CD4-positive, alpha-beta T cell treated with Interferon gamma for 1 hour (primary cell): Measurements from ENCODE around the gene ZNF350.
"Not testable (repeated sequence)": the region's sequence is repeated elsewhere in the genome, so short reads cannot be mapped to it uniquely, and the experiment has no call there.

ENCODE experiments used
- DNase-seq: peaks from one replicate; pipeline ENCODE4 v3.0.0-alpha.2; 2020

ZNF350 gene

DNA sequence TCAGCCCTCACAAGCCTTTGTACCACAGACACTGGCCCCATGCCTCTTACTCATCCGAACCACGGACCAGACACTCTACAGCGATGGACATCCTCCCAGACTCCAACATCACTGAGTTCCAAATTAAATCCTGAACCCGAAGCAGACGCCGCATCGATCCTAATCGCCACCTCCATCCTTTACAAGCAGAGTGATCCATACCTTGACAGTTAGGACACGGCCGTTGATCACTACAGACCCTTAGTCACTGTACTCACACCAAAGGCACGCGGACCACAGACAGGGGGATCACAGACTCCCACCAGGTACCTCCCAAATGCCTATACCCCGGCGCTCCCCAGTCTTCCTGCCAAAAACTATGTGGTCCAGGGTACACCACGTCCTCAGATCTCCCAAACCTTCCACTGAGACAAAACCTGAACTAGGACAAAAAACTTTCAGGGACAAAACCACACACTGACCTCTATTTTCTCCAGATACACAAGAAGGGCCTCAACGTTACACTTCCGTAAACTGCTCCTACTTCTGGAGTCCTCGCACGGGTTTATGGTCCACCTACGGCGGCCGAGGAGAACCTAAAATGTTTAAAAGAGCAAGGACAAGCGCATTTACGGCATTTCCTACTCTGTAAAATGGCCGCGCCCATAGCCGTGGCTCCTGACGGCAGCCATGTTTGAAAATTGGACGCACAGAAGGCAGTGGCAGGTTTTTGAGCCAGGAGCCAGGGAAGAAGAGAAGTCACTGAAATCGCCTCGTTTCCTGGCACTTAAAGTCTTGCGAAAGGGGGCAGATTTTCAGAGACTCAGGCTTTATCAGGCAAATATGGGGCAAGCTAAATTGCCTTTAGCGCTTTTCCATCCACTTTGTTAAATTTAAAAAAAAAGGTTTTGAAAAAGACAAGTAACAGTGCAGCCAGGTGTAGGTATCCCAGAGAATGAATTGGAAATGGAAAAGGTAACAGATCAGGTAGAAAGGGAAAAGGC lies at the start of gene ZNF350:
Gene ZNF350, minus strand, starts transcription at position 532 of the 983 bp plus-strand sequence. CDS start 12,480 bp downstream, outside the sequence.
- DNase-seq: peak; percentile 92

DNA sequence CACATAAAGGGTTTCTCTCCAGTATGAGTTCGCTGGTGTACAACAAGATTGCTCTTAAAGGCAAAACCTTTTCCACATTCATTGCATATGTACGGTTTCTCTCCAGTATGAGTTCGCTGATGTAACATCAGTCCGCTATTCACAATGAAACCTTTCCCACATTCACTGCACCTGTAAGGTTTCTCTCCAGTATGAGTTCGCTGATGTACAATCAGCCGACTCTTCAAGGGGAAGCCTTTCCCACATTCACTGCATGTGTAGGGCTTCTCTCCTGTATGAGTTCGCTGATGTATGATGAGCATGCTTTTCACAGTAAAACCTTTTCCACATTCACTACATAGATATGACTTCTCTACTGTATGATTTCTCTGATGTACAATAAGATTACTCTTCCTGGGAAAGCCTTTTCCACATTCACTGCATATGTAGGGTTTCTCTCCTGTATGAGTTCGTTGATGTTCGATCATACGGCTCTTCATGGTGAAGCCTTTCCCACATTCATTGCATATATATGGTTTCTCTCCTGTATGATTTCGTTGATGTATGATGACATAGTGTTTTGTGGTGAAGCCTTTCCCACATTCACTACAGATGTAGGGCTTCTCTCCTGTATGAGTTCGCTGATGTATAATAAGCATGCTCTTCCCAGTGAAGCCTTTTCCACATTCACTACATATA lies 47.5 kb upstream of the ZNF350 start:
- DNase-seq: no peak

DNA sequence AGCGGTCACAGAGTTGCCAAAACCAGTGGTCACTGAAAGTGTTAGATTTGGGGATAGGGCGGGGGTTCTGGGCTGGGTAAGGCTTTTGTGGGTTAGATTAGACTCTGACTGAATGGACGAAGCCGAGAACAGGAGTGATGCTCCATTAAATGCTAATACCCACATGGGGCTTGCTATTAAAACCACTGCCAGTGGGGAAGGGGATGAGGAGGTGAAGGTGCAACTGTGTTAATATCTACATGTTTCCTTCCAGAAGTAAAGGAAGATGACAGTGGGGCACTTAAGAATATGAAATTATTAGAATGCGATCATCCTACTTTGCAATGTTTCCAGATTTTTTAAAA lies 42.1 kb upstream of the ZNF350 start:
- no peak for DNase-seq

GRCh38 chr19:52028027-52028779 lies 41.6 kb upstream of the ZNF350 start, which contains the start of gene ZNF614:
Gene ZNF614, minus strand, starts transcription at chr19:52028379. Its CDS starts 2,634 bp downstream, at chr19:52025745.
- DNase-seq: peak; percentile 80

- DNase-seq: not testable (repeated sequence)
These were observed 39.8 kb upstream of the ZNF350 start for GRCh38 chr19:52026255-52026990.

DNA sequence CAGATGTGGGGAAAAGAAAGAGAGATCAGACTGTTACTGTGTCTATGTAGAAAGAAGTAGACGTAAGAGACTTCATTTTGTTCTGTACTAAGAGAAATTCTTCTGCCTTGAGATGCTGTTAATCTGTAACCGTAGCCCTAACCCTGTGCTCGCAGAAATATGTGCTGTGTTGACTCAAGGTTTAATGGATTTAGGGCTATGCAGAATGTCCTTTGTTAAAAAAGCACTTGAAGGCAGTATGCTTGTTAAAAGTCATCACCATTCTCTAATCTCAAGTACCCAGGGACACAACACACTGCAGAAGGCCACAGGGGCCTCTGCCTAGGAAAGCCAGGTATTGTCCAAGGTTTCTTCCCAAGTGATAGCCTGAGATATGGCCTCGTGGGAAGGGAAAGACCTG lies 37.8 kb upstream of the ZNF350 start:
- DNase-seq: not testable (repeated sequence)

DNA sequence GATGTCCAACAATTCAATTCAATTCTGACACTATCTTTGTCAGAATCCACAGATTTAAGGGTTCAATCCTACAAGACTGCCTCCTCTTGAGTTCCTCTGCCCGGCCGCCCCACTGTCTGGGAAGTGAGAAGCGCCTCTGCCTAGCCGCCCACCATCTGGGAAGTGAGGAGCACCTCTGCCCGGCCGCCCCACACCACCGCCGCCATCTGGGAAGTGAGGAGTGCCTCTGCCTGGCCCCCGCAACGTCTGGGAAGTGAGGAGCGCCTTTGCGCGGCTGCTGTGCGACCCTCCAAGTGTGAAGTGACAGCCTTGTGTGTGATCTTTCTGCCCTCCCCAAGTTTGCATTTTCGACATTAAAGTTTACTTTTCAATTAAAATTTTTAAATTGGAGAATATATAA lies 35.6 kb upstream of the ZNF350 start:
- no peak for DNase-seq

DNA sequence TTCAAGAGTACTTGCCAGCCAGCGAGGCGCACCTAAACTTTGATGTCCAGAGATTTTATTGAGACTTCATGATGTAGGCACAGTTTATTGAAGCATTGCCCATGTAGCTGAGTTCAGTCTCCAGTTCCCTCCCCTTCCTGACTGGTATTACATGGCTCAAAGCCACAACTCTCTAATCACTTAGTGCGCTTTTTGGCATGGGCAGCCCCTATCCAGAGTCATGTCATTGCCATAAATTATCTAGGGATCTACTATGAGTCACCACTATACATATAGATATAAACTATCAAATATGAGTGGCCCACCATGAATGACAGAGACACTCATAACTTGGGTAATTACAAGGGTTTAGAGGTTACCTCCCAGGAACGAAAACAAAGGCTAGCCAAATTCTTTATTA lies 33.9 kb upstream of the ZNF350 start:
- DNase-seq: no peak

DNA sequence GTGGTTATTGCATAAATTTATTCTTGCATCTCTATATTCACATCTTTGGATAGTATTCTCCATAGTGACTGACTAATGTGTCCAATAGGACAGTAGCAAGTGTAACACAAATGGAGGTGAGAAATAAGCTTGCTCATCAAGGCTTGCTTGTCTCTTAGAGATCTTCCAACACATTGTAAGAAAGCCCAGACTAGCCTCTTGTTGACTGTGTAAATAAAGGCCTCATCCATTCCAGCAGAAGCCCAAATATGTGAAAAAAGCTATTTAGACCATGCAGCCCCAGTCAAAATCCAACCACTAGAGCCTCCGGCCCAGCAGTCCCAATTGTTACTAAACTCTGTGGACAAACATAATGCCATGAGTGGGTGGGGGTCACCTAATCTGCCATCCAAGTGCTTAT lies 24.0 kb upstream of the ZNF350 start:
- no peak for DNase-seq

DNA sequence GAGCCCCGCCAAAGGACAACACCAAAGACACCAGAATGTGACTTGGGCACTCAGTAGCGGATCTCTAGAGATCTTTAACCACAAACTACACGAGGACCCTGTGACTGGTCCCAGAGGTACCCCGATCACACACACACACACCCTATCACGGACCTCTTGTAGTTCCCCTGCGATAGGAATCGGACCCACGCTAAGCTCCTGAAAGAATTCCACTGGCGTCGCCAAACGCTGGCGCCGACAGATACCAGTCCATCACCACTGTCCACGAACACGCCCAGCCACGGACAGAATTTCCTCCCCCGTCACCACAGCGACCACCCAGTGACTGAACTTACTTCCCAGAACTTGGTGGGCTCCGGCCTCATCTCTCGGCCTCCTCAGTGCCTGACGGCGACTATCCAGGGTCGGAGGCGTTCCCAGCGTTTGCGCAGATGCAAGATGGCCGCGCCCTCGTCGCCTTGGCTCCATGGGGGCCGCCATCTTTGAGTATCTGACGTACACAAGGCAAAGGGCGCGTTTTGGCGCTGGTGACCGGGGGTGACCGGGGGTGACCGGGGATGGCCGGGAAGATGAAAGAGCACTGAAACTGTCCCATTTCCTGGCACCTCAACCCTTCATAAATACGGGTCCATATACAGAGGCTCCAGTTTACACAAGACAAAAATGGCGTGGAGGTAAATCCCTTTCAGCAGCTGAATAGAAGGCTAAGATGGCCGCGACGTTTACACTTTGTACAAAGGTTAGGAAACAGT lies 21.3 kb upstream of the ZNF350 start, which contains the start of gene ZNF615:
Gene ZNF615, minus strand, starts transcription at position 406 of the 752 bp plus-strand sequence. CDS start 4,500 bp downstream, outside the sequence.
- peak; percentile 82 for DNase-seq

DNA sequence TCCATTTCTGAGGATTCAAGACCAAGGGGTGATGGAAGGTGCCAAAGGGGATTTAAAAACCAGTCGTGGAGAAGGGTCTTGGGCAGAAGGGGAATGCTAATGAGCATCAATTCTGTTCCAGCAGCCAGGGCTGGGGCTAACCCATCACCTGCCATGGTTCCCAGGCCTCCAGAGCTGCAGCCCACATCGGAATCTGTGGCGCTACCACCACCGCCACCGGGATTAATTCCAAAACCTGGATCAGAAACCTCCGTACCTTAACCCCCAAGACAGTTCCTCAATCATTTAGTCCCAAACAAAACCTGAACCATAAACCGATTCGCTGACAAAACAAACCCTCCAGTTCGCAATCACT lies 20.8 kb upstream of the ZNF350 start:
- no peak for DNase-seq

- DNase-seq: no peak
These were observed 7.5 kb upstream of the ZNF350 start for GRCh38 chr19:51994048-51994644.

DNA sequence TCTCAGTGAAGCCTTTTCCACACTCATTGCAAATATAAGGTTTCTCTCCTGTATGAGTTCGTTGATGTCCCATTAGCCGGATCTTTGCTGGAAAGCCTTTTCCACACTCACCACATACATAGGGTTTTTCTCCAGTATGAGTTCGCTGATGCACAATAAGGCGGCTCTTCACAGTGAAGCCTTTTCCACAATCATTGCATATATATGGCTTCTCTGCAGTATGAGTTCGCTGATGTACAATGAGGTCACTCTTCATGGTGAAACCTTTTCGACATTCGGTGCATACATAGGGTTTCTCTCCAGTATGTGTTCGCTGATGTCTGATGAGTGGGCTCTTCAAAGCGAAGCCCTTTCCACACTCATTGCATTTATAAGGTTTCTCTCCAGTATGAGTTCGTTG lies 6.8 kb upstream of the ZNF350 start:
- DNase-seq: no peak

DNA sequence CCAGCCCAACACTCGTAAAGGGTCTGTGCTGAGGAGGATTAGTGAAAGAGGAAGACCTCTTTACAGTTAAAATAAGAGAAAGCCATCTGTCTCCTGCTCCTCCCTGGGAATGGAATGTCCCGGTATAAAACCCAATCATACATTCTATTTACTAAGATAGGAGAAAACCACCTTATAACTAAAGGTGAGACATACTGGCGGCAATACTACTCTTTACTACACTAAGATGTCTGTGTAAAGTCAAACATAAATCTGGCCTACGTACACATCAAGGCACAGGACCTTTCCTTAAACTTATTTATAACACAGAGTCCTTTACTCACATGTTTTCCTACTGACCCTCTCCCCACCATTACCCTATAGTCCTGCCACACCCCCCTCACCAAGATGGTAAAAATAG lies 3.3 kb downstream of the ZNF350 start:
- DNase-seq: no peak

GRCh38 chr19:51980926-51981325 lies 5.7 kb downstream of the ZNF350 start:
- not testable (repeated sequence) for DNase-seq

- DNase-seq: no peak
These were observed 6.4 kb downstream of the ZNF350 start for GRCh38 chr19:51980116-51980736.

GRCh38 chr19:51978882-51979281 lies 7.8 kb downstream of the ZNF350 start:
- DNase-seq: no peak

- DNase-seq: no peak
These were observed 9.3 kb downstream of the ZNF350 start for GRCh38 chr19:51977346-51977745.

DNA sequence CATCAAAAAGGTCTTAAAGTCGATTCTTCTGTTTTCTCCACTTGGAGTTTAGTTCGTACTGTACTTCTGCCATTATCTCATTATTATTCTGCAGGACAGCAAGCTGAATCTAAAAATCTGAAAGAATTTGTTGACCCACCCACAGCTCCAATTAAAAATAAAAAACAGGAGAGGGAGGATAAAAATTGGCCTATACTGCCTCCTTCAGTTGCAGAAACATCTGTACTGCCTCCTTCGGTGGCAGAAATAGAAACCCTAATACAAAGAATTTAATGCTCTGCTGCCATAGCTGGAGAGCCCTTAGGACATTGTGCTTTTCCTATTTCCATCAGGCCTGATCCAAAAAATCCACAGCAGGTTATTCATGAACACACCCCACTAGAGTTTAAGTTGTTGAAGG lies 9.8 kb downstream of the ZNF350 start:
- no peak for DNase-seq

DNA sequence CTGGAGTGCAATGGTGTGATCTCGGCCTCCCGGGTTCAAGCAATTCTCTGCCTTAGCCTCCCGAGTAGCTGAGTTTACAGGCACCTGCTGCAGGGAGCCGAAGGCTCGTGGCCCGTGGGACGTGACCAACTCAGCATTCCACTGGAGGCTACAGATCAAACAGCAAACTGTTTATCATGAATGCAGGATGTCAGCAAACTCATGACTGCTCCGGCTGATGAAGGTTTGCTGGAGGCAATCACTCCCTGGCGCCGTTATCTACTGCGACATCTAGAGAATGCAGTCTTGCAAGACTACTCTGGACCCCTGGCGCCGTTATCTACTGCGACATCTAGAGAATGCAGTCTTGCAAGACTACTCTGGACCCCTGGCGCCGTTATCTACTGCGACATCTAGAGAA lies 10.9 kb downstream of the ZNF350 start:
- not testable (repeated sequence) for DNase-seq

GRCh38 chr19:51971624-51972023 lies 15.0 kb downstream of the ZNF350 start:
- no peak for DNase-seq
